AG04449 (cell line): Measurements from ENCODE around the gene PFDN6.
"Not testable (repeated sequence)": the region's sequence is repeated elsewhere in the genome, so short reads cannot be mapped to it uniquely, and the experiment has no call there.

ENCODE experiments used
- CTCF ChIA-PET: fragments of 350-600 bp; formaldehyde crosslinking; extraction: SDS; loops from one replicate; lab custom pipeline; 2021; ENCODE audit warnings: antibody characterized with exemption; lab: Yijun Ruan, JAX
- POLR2A ChIA-PET: fragments of 400-600, 350-600 bp; formaldehyde crosslinking; extraction: SDS; loops from one replicate; lab custom pipeline; 2020; ENCODE audit warnings: antibody characterized with exemption, inconsistent platforms; lab: Yijun Ruan, JAX
- DNase-seq: peaks from one replicate; pipeline ENCODE4 v3.0.0-alpha.2; 2010; ENCODE audit warnings: low read depth, low spot score
- H3K4me3 ChIP-seq: 2 replicates; pipeline ENCODE4 v1.5.1; 2011; ENCODE audit warnings: low read depth, mild to moderate bottlenecking, control low read depth, low read length
- TF ChIP-seq, protein P1 (sequence below): IDR thresholded peaks from one replicate; pipeline ENCODE4 v1.5.1; 2011; ENCODE audit warnings: mild to moderate bottlenecking, moderate library complexity, low read length, control low read depth, inconsistent platforms; ENCODE audit not compliant: insufficient read depth; ENCODE audit errors: missing control alignments

The PFDN6 gene

GRCh38 chr6:33254591-33254990, 34.8 kb upstream of the PFDN6 start:
- POLR2A ChIA-PET = interaction anchor here (0.9 kb wide), 1 partner anchor 17 kb away, joined by 3 read pairs; the partner anchor contains the start of genes RPS18 and VPS52
- no peak overlapping the region for H3K4me3 ChIP-seq
- TF ChIP-seq, protein P1, sequence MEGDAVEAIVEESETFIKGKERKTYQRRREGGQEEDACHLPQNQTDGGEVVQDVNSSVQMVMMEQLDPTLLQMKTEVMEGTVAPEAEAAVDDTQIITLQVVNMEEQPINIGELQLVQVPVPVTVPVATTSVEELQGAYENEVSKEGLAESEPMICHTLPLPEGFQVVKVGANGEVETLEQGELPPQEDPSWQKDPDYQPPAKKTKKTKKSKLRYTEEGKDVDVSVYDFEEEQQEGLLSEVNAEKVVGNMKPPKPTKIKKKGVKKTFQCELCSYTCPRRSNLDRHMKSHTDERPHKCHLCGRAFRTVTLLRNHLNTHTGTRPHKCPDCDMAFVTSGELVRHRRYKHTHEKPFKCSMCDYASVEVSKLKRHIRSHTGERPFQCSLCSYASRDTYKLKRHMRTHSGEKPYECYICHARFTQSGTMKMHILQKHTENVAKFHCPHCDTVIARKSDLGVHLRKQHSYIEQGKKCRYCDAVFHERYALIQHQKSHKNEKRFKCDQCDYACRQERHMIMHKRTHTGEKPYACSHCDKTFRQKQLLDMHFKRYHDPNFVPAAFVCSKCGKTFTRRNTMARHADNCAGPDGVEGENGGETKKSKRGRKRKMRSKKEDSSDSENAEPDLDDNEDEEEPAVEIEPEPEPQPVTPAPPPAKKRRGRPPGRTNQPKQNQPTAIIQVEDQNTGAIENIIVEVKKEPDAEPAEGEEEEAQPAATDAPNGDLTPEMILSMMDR = no peak
- CTCF ChIA-PET = interaction anchor here (0.7 to 1.4 kb wide), 3 partner anchors 16 to 121 kb away, joined by 3 to 5 read pairs (median 4); partner anchors contain the start of gene RGL2
- DNase-seq = no peak

DNA sequence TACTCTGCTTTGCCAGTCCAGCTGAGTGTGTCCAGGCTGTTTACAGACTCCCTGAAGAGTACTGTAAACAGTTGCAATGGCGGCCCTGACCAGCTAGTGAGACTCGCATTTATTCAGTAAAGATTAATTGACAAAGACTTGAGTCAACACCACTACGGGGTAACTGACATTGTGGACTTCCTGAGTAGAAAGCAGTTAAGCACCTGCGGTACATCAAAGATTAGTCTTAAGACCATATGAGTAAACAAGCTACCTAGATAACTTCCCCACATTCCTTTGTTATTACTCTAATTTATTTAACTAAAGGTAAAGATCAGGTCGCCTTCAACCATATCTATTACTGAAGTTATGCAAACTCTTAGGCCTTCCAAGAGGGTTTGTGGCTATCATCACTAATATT, 30.4 kb upstream of the PFDN6 start:
- no peak overlapping the region for H3K4me3 ChIP-seq
- no peak for DNase-seq
- POLR2A ChIA-PET = interaction anchor here (1.8 kb wide), 1 partner anchor 287 kb away, joined by 6 read pairs; no protein-coding TSS in a partner anchor
- CTCF ChIA-PET = interaction anchor here (1.1 kb wide), 3 partner anchors 10 to 98 kb away, joined by 4 to 6 read pairs (median 5); partner anchors contain the start of gene VPS52
- TF ChIP-seq, protein P1 = no peak

- POLR2A ChIA-PET, H3K4me3 ChIP-seq, DNase-seq: not testable (repeated sequence)
- CTCF ChIA-PET = interaction anchor here (0.7 to 3.8 kb wide), 2 partner anchors 14 to 113 kb away, joined by 3 to 33 read pairs; no protein-coding TSS in a partner anchor
These were observed 26.9 kb upstream of the PFDN6 start for GRCh38 chr6:33262490-33262889.

GRCh38 chr6:33264015-33264414, 25.4 kb upstream of the PFDN6 start:
- ChIA-PET CTCF (interaction anchor here (1.5 kb wide), 1 partner anchor 12 kb away, joined by 4 read pairs; no protein-coding TSS in a partner anchor), POLR2A (interaction anchor here (0.9 kb wide), 1 partner anchor 8 kb away, joined by 4 read pairs; the partner anchor contains the start of genes RPS18 and VPS52)
- DNase-seq = no peak
- TF ChIP-seq, protein P1 = no peak
- no peak overlapping the region for H3K4me3 ChIP-seq

DNA sequence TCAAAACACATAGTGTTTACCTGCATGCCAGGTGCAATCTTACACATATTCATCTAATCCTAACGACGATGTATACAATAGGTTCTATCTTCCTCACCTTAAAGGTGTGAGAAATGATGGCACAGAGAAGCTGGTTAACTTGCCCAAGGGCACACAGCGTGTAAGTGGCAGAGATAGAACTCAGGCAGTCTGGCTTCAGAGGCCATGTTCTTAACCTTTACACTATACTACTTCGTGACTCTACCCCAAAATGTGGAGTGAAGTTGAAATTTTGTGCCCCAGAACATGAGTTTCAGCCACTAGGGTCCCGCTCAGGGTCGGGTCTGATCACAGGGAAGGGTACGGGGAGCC, 18.3 kb upstream of the PFDN6 start:
- TF ChIP-seq, protein P1 = no peak
- POLR2A ChIA-PET = interaction anchor here (1.1 to 1.9 kb wide), 7 partner anchors 10 to 1075 kb away, joined by 3 to 37 read pairs (median 11); partner anchors contain the start of genes PFDN6, RGL2 and WDR46
- H3K4me3 ChIP-seq = peak overlapping the region; percentile 86
- DNase-seq = no peak
- CTCF ChIA-PET = interaction anchor here (1.1 to 4.4 kb wide), 7 partner anchors 11 to 74 kb away, joined by 3 to 29 read pairs (median 4); partner anchors contain the start of genes PFDN6 and WDR46

DNA sequence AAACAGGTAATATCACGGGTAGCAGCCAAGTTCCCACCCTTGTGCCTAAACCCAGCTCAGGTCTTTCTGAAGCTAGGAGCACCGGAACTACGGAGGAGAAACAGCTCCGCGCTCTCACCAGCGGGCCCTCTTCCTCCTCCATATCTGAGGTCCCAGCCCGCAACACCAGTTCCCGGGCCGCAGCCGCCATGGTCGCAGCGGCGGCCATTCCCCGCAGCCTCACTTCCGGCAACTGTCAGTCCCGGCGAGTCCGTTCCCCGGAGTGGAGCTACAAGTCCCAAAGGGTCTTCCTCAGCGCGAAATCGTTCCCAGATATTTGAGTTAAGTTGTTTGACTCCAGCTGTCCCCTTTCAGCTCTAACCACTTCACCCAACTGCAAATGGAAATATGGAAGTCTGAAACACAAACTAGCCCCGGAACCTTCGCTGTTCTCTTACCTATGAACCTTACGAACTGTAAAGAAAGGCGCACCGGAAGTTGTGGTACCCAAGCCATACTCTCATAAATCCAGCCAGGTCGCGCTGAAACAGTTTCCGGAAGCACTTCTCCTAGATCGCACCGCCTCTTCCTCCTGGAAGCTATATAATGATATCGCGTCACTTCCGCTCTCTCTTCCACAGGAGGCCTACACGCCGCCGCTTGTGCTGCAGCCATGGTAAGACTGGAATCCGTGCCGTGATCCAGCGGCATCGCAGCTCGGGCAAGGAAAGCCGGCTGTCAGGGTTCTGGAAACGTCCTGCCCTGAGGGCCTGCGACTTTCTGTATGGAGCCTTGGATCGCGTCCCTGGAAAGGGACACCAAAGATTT, 17.7 kb upstream of the PFDN6 start, which contains the start of the genes RPS18 and VPS52:
Gene RPS18 (plus strand): TSS at position 608 of the 807 bp plus-strand sequence. CDS start 45 bp downstream, at position 653.
Gene VPS52 (minus strand): TSS at position 409 of the 807 bp plus-strand sequence. CDS start 201 bp downstream, at position 208.
- peak; percentile 96 for DNase-seq
- ChIA-PET POLR2A (interaction anchor here (0.6 to 1.9 kb wide), 12 partner anchors 8 to 1538 kb away, joined by 3 to 37 read pairs (median 6); partner anchors contain the start of genes PFDN6, RGL2 and WDR46), CTCF (interaction anchor here (1.1 to 4.4 kb wide), 5 partner anchors 13 to 74 kb away, joined by 3 to 29 read pairs (median 4); partner anchors contain the start of genes PFDN6 and WDR46)
- TF ChIP-seq, protein P1 = no peak
- peak within 1 kb of the TSS; percentile 93 for H3K4me3 ChIP-seq
